Upper lobe of right lung (tissue), 1 donor: ENCODE results near the gene ABCC11. TPM values are rescaled to one million over a fixed set of nuclear protein-coding genes. Genes with fewer than 3 reads are reported as not detected.

ENCODE experiments used
- ATAC-seq: fragments of 200-7000 bp; cut with Tn5 transposase; one replicate; pipeline ENCODE4 v1.9.1; 2020; ENCODE audit warnings: mild to moderate bottlenecking, moderate library complexity
- DNase-seq: peaks from one replicate; pipeline ENCODE4 v3.0.0-alpha.2; 2020
- H3K27ac ChIP-seq: fragments of 200-600 bp; one replicate; pipeline ENCODE4 v1.8.0; 2022
- H3K27me3 ChIP-seq: fragments of 200-600 bp; one replicate; pipeline ENCODE4 v1.8.0; 2022; ENCODE audit warnings: mild to moderate bottlenecking
- H3K36me3 ChIP-seq: fragments of 200-600 bp; one replicate; pipeline ENCODE4 v1.8.0; 2022
- H3K4me1 ChIP-seq: fragments of 200-600 bp; one replicate; pipeline ENCODE4 v1.8.0; 2022
- H3K4me3 ChIP-seq: fragments of 200-600 bp; one replicate; pipeline ENCODE4 v1.8.0; 2022; ENCODE audit warnings: mild to moderate bottlenecking
- H3K9me3 ChIP-seq: fragments of 200-600 bp; one replicate; pipeline ENCODE4 v1.8.0; 2022
- CTCF ChIP-seq: fragments of 200-600 bp; IDR thresholded peaks from one replicate; pipeline ENCODE4 v1.8.0; 2022; ENCODE audit warnings: antibody characterized with exemption
- intact Hi-C: fragments of 100-400 bp; cut with DNase I; formaldehyde crosslinking; loops from one replicate; pipeline ENCODE4 v1.11.0; 2022
- total RNA-seq: library from RNA; stranded (reverse); fragmentation: NEBNext Ultra II Directional; extraction: Animal tissue kit (Norgen Biotek cat#: 25700); gene quantifications from one replicate; pipeline ENCODE4 v1.2.1, GENCODE V29; 2021
- donor health status: DM: no; HTN: yes; CAD: no; lungs with severe emphysema.

The ABCC11 gene
- total RNA-seq, 1 donor from 2014 or later, result not detected

DNA sequence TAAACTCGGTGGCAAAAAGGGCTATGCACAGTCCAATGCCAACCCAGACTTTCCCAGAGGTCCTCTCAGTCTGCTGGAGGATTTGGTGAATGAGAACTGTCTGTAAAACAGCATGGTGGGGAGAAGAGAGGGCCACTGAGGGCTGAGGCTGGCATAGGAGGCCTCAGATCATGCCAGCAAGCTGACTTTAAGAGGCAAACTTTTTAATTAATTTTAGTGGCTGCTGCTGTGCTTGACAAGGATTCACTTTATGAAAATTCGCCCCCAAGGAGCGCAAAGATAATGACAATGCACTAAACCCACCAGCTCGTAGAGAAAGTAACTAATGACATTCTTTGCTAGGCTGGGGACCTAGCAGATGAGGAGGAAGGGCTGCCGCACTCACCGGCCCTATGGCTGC lies 106.5 kb downstream of the ABCC11 start:
- Histone ChIP-seq H3K27ac (no peak overlapping the region), H3K4me3 (no peak overlapping the region), H3K36me3 (no peaks in the 10 kb centered on the region), H3K27me3 (no peaks in the 10 kb centered on the region), H3K9me3 (no peaks in the 10 kb centered on the region), H3K4me1 (no peaks in the 10 kb centered on the region)
- ATAC-seq (no peak), DNase-seq (no peak)
- intact Hi-C loops, result no loop called here
- TF ChIP-seq CTCF, result no peak

DNA sequence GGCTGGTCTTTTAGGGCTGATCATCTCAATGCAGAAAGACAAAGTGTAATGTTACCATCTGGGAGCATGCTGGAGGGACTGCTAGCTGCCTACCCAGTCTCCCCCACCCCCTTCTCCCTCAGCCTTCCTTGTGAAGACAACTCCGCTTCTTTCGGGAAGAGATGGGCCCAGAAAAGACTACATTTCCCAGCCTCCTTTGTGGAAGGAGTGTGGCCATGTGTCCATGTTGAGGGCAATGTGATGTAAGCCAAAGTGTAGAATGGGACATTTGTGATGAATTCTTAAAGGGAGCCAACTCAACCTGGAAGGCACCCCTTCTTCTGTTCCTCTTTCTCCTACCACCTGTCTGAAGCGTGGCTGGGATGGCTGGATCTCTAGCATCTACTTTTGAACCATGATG lies 107.8 kb downstream of the ABCC11 start:
- no peak for TF ChIP-seq CTCF
- no peaks in the 10 kb centered on the region for H3K9me3 ChIP-seq
- H3K36me3 ChIP-seq, result no peaks in the 10 kb centered on the region

GRCh38 chr16:48138543-48138942 lies 108.8 kb downstream of the ABCC11 start:
- no peak for ATAC-seq
- intact Hi-C loops, result no loop called here
- no peak for TF ChIP-seq CTCF

More for the DNA sequence above, 107.8 kb downstream of the ABCC11 start:
- intact Hi-C loops, result no loop called here
- no peaks in the 10 kb centered on the region for H3K4me1 ChIP-seq
- no peak overlapping the region for H3K4me3 ChIP-seq
- DNase-seq, result no peak
- ATAC-seq, result no peak
- H3K27me3 ChIP-seq, result no peaks in the 10 kb centered on the region
- H3K27ac ChIP-seq, result no peak overlapping the region

DNA sequence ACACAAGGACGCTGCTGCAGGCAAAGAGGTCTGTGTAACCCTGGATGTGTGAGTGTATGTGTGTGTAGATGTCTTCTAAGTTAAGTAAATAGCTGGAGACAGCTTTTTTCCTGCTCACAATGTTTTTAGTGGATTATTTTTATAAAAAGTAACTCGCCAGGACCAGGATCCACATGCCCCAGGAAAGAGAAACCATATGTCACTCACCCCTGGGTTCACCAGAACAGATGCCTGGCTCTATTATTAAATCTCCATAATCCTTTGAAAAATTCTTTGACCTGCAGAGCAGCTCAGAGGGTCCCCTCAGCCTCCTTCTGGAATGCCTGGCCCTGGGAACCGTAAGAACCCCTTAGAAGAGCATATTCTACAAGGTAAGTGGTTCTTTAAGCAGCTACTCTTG lies 109.5 kb downstream of the ABCC11 start:
- no peaks in the 10 kb centered on the region for H3K27me3 ChIP-seq
- H3K36me3 ChIP-seq, result no peaks in the 10 kb centered on the region
- no peak for DNase-seq
- intact Hi-C loops, result no loop called here
- no peak for ATAC-seq
- no peak overlapping the region for H3K27ac ChIP-seq
- TF ChIP-seq CTCF, result no peak
- no peaks in the 10 kb centered on the region for H3K4me1 ChIP-seq
- no peak overlapping the region for H3K4me3 ChIP-seq
- no peaks in the 10 kb centered on the region for H3K9me3 ChIP-seq

More at GRCh38 chr16:48138543-48138942, 108.8 kb downstream of the ABCC11 start:
- DNase-seq, result no peak
- no peaks in the 10 kb centered on the region for H3K36me3 ChIP-seq
- H3K9me3 ChIP-seq, result no peaks in the 10 kb centered on the region
- no peak overlapping the region for H3K4me3 ChIP-seq
- H3K27ac ChIP-seq, result no peak overlapping the region
- no peaks in the 10 kb centered on the region for H3K27me3 ChIP-seq
- H3K4me1 ChIP-seq, result no peaks in the 10 kb centered on the region

DNA sequence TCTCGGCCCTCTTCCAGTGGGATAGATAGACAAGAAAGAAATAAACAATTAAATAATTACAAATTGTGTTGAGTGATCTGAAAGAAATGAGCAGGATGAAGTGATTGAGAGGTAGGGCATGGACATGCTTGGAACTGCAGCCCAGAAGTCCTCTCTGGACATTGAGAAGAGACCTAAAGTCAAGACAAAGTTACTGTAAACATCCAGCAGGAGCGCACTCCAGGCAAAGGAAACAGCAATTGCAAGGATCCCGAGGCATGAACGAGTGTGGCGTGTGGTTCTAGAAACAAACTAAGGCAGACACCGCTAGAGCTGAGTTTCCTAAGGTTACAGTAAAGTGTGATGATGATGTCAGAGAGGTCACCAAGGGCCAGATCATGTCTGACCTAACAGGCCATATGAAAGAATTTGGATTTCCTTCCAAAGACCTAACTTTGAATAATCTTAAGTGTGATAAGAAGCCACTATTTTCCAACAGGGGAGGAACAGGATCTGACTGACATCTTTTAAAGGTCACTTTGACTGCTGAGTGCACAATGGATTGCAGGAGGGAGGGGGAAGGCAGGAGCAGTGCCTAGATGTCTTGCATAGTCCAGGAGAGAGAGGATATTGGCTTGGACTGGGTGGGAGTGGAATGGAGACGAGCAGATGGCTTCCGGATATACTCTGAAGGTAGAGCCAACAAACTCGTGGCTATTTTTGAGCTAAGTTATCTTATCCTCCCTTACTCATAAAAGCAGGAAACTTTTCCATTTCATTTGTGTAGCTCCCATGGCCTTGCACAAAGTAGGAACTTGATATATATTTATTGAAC lies 110.6 kb downstream of the ABCC11 start:
- Histone ChIP-seq H3K4me3 (no peak overlapping the region), H3K27ac (no peak overlapping the region), H3K9me3 (no peaks in the 10 kb centered on the region), H3K4me1 (no peaks in the 10 kb centered on the region), H3K27me3 (no peaks in the 10 kb centered on the region), H3K36me3 (no peaks in the 10 kb centered on the region)
- intact Hi-C loops, result no loop called here
- ATAC-seq (no peak), DNase-seq (no peak)
- TF ChIP-seq CTCF, result no peak
